ENCODE results near the gene ACAA2. TPM values are rescaled to one million over a fixed set of nuclear protein-coding genes. Genes with fewer than 3 reads are reported as not detected.

Gene ACAA2
- total RNA-seq, 1 experiment from 2014 or later = 18.2 TPM

GRCh38 chr18:49819823-49820671, 6.7 kb upstream of the ACAA2 start:
- Histone ChIP-seq H3K4me2 (ENCODE audit: low read length) (no peak overlapping the region), H3K79me2 (ENCODE audit: insufficient read depth, low read length) (no peaks in the 10 kb centered on the region), H3K36me3 (ENCODE audit: control insufficient read depth in 1 of 2, insufficient read depth in 2 of 2, low read length in 2 of 2) (no peaks in the 10 kb centered on the region), H3K4me1 (ENCODE audit: control insufficient read depth in 1 of 2, insufficient read depth in 2 of 2, low read length in 2 of 2) (peaks cover 0 to 5% of the 10 kb centered on the region in 2 experiments; a peak in 1 of 4 replicates), H3K9me2 (ENCODE audit: insufficient read depth) (no peaks in the 10 kb centered on the region), H3K27ac (ENCODE audit: low read depth, low read length) (no peak overlapping the region), H3K27me3 (ENCODE audit: insufficient read depth, low read length) (no peaks in the 10 kb centered on the region), H2AFZ (ENCODE audit: low read depth, low read length, poor library complexity, severe bottlenecking) (no peak overlapping the region), H3K9me3 (ENCODE audit: control insufficient read depth in 1 of 2, insufficient read depth in 1 of 2, low read depth in 1 of 2, low read length in 2 of 2) (no peaks in the 10 kb centered on the region), H3K9ac (ENCODE audit: low read length) (no peak overlapping the region), H3K4me3 (replicated peaks in 1 of 2; ENCODE audit: low read depth in 1 of 2, low read length in 2 of 2) (no peak overlapping the region), H4K20me1 (ENCODE audit: insufficient read depth) (no peaks in the 10 kb centered on the region)
- POLR2A ChIA-PET = no interaction called here
- RAD21 ChIA-PET (ENCODE audit: low non-redundant PET in 1 of 2, low total read pairs in 2 of 2, uncharacterized antibody in 2 of 2, unreplicated experiment in 2 of 2) = no interaction called here
- no TSS peak for BruUV-seq (replicated peaks)
- CTCF ChIA-PET = no interaction called here
- TF ChIP-seq CEBPB (IDR thresholded peaks at IDR 0.05; ENCODE audit: low read depth) = no peak
- no peak for TF ChIP-seq JUND (IDR thresholded peaks at IDR 0.05)
- TF ChIP-seq MAX (IDR thresholded peaks at IDR 0.05) = no peak
- TF ChIP-seq EZH2phosphoT487 (IDR thresholded peaks at IDR 0.05; ENCODE audit: borderline replicate concordance) = no peak
- TF ChIP-seq POLR2AphosphoS5 (IDR thresholded peaks at IDR 0.05; ENCODE audit: low read depth, low read length) = no peak
- TF ChIP-seq YY1 (IDR thresholded peaks at IDR 0.05; ENCODE audit: extremely low read depth, insufficient replicate concordance, low read depth, low read length) = no peak
- no peak for TF ChIP-seq ZNF274 (IDR thresholded peaks at IDR 0.05; ENCODE audit: low read depth, low read length)
- no peak for TF ChIP-seq POLR2A (IDR thresholded peaks at IDR 0.05; ENCODE audit: borderline replicate concordance, extremely low read depth, insufficient read depth, insufficient read length)
- no peak for TF ChIP-seq EGR1 (IDR thresholded peaks at IDR 0.05; ENCODE audit: low read depth)
- TF ChIP-seq, protein P1, sequence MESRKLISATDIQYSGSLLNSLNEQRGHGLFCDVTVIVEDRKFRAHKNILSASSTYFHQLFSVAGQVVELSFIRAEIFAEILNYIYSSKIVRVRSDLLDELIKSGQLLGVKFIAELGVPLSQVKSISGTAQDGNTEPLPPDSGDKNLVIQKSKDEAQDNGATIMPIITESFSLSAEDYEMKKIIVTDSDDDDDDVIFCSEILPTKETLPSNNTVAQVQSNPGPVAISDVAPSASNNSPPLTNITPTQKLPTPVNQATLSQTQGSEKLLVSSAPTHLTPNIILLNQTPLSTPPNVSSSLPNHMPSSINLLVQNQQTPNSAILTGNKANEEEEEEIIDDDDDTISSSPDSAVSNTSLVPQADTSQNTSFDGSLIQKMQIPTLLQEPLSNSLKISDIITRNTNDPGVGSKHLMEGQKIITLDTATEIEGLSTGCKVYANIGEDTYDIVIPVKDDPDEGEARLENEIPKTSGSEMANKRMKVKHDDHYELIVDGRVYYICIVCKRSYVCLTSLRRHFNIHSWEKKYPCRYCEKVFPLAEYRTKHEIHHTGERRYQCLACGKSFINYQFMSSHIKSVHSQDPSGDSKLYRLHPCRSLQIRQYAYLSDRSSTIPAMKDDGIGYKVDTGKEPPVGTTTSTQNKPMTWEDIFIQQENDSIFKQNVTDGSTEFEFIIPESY (IDR thresholded peaks at IDR 0.05; ENCODE audit: extremely low read depth, insufficient replicate concordance, low read length) = no peak
- no peak for TF ChIP-seq ATF3 (IDR thresholded peaks at IDR 0.05)
- no peak for TF ChIP-seq SP1 (IDR thresholded peaks at IDR 0.05; ENCODE audit: low read depth)
- TF ChIP-seq, protein P2, sequence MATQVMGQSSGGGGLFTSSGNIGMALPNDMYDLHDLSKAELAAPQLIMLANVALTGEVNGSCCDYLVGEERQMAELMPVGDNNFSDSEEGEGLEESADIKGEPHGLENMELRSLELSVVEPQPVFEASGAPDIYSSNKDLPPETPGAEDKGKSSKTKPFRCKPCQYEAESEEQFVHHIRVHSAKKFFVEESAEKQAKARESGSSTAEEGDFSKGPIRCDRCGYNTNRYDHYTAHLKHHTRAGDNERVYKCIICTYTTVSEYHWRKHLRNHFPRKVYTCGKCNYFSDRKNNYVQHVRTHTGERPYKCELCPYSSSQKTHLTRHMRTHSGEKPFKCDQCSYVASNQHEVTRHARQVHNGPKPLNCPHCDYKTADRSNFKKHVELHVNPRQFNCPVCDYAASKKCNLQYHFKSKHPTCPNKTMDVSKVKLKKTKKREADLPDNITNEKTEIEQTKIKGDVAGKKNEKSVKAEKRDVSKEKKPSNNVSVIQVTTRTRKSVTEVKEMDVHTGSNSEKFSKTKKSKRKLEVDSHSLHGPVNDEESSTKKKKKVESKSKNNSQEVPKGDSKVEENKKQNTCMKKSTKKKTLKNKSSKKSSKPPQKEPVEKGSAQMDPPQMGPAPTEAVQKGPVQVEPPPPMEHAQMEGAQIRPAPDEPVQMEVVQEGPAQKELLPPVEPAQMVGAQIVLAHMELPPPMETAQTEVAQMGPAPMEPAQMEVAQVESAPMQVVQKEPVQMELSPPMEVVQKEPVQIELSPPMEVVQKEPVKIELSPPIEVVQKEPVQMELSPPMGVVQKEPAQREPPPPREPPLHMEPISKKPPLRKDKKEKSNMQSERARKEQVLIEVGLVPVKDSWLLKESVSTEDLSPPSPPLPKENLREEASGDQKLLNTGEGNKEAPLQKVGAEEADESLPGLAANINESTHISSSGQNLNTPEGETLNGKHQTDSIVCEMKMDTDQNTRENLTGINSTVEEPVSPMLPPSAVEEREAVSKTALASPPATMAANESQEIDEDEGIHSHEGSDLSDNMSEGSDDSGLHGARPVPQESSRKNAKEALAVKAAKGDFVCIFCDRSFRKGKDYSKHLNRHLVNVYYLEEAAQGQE (IDR thresholded peaks at IDR 0.05; ENCODE audit: low read depth) = no peak
- no peak for TF ChIP-seq SIN3A (IDR thresholded peaks at IDR 0.05; ENCODE audit: low read depth)
- no peak for TF ChIP-seq RAD21 (IDR thresholded peaks at IDR 0.05; ENCODE audit: low read depth)
- no peak for TF ChIP-seq FOSL1 (IDR thresholded peaks at IDR 0.05; ENCODE audit: low read depth)
- TF ChIP-seq TCF7L2 (IDR thresholded peaks at IDR 0.05; ENCODE audit: borderline replicate concordance, extremely low read depth, insufficient read depth, insufficient read length) = no peak
- TF ChIP-seq CBX3 (IDR thresholded peaks at IDR 0.05; ENCODE audit: low read depth) = no peak
- no peak for TF ChIP-seq ZFX (IDR thresholded peaks at IDR 0.05)
- no peak for TF ChIP-seq EZH2 (IDR thresholded peaks at IDR 0.05)
- DNase-seq (ENCODE audit: low read depth, low spot score) = no peak
- intact Hi-C loops (cut with micrococcal nuclease) = no loop called here
- no peak for ATAC-seq
